GM12878 (cell line): Measurements from ENCODE around the gene SPATA45. TPM values are rescaled to one million over a fixed set of nuclear protein-coding genes. Genes with fewer than 3 reads are reported as not detected.

ENCODE experiments used
- ATAC-seq: fragments of 200-7000 bp; cut with Tn5 transposase; 3 replicates; pipeline ENCODE4 v1.9.1; 2020; ENCODE audit warnings: mild to moderate bottlenecking, moderate library complexity
- BruUV-seq: library from RNA; stranded (reverse); fragments of 400-500 nt; replicated peaks from 2 replicates; lab custom pipeline; 2021; lab: Mats Ljungman, UMichigan
- CTCF ChIA-PET: fragments of 300-600 bp; sonication (Branson Sonifier 250); formaldehyde crosslinking; extraction: SDS; loops from one replicate; lab custom pipeline; 2021; ENCODE audit warnings: inconsistent platforms; lab: Yijun Ruan, JAX
- POLR2A ChIA-PET: fragments of 350-600 bp; formaldehyde crosslinking; extraction: SDS; loops from one replicate; lab custom pipeline; 2021; ENCODE audit warnings: inconsistent platforms; lab: Charles Lee
- RAD21 ChIA-PET: fragments of 300-600 bp; sonication (Branson Sonifier 250); formaldehyde crosslinking; loops from one replicate; lab custom pipeline; 2023; ENCODE audit warnings: antibody characterized with exemption; ENCODE audit not compliant: unreplicated experiment; lab: Charles Lee
- SMC1A ChIA-PET: fragments of 300-600 bp; sonication (Branson Sonifier 250); formaldehyde crosslinking; loops from one replicate; lab custom pipeline; 2023; ENCODE audit not compliant: unreplicated experiment, uncharacterized antibody; lab: Charles Lee
- DNase-seq: peaks from one replicate; pipeline ENCODE4 v3.0.0-alpha.2; 2011; ENCODE audit warnings: low read depth, low spot score
- FAIRE-seq: peaks from 3 replicates; lab custom pipeline; 2011; peaks lifted over from hg19 to GRCh38; lab: Jason Lieb, UNC
- H2AFZ ChIP-seq: 2 replicates; pipeline ENCODE4 v1.6.0; 2011; ENCODE audit warnings: low read depth, low read length, control low read depth; ENCODE audit not compliant: control insufficient read depth
- H3K27ac ChIP-seq: 2 replicates; pipeline ENCODE4 v1.5.1; 2011; ENCODE audit warnings: control low read depth; ENCODE audit not compliant: control insufficient read depth, insufficient read depth
- H3K27me3 ChIP-seq, 2 experiments: replicated peaks in 1 of 2; 2 replicates each; pipeline versions ENCODE4 v1.6.0 to v1.6.1; 2011; ENCODE audit warnings: low read length in 1 of 2; ENCODE audit not compliant: control insufficient read depth in 2 of 2, insufficient read depth in 2 of 2
- H3K36me3 ChIP-seq, 2 experiments: 2 replicates each; pipeline ENCODE4 v1.5.1; 2011; ENCODE audit warnings: low read length in 1 of 2; ENCODE audit not compliant: control insufficient read depth in 2 of 2, insufficient read depth in 2 of 2
- H3K4me1 ChIP-seq: 2 replicates; pipeline ENCODE4 v1.6.1; 2011; ENCODE audit warnings: mild to moderate bottlenecking, low read length, moderate library complexity, mixed read lengths; ENCODE audit not compliant: control insufficient read depth, insufficient read depth
- H3K4me2 ChIP-seq: 2 replicates; pipeline ENCODE4 v1.6.0; 2011; ENCODE audit warnings: control low read depth; ENCODE audit not compliant: control insufficient read depth, insufficient read depth
- H3K4me3 ChIP-seq: fragments of 200-600 bp; sonication (generic); 2 replicates; pipeline ENCODE4 v1.5.1; 2016
- H3K79me2 ChIP-seq: 2 replicates; pipeline ENCODE4 v1.6.0; 2011; ENCODE audit warnings: low read length; ENCODE audit not compliant: control insufficient read depth, insufficient read depth
- H3K9ac ChIP-seq: 2 replicates; pipeline ENCODE4 v1.8.0; 2011; ENCODE audit warnings: low read length, control low read depth, mixed read lengths; ENCODE audit not compliant: control insufficient read depth, insufficient read depth
- H3K9me3 ChIP-seq: replicated peaks from 3 replicates; pipeline ENCODE4 v1.5.1; 2011; ENCODE audit warnings: mild to moderate bottlenecking, low read length; ENCODE audit not compliant: control insufficient read depth, insufficient read depth
- H4K20me1 ChIP-seq: 2 replicates; pipeline ENCODE4 v1.6.0; 2011; ENCODE audit not compliant: control insufficient read depth, insufficient read depth
- ATF3 ChIP-seq: IDR thresholded peaks from 2 replicates; pipeline ENCODE4 v1.6.1; 2011; ENCODE audit warnings: low read depth, mild to moderate bottlenecking, low read length, moderate library complexity, borderline replicate concordance; ENCODE audit errors: extremely low read depth
- BCL3 ChIP-seq: IDR thresholded peaks from 2 replicates; pipeline ENCODE4 v1.6.1; 2011; ENCODE audit warnings: borderline replicate concordance, low read depth, mild to moderate bottlenecking, moderate library complexity, low read length; ENCODE audit not compliant: insufficient read depth, poor library complexity, severe bottlenecking
- CHD2 ChIP-seq: IDR thresholded peaks from 2 replicates; pipeline ENCODE4 v1.6.1; 2011; ENCODE audit warnings: low read depth, low read length, improper control_type of control experiment, borderline replicate concordance
- CREB1 ChIP-seq: IDR thresholded peaks from 2 replicates; pipeline ENCODE4 v1.6.1; 2012; ENCODE audit warnings: low read depth, mild to moderate bottlenecking, inconsistent platforms
- E2F8 ChIP-seq: fragments of 450-650 bp; IDR thresholded peaks from 2 replicates; pipeline ENCODE4 v1.6.1; 2018; ENCODE audit warnings: mild to moderate bottlenecking, low read depth, moderate library complexity; ENCODE audit not compliant: partially characterized antibody
- HDAC6 ChIP-seq: fragments of 200-600 bp; sonication (generic); IDR thresholded peaks from one replicate; pipeline ENCODE4 v1.8.0; 2017; ENCODE audit warnings: antibody characterized with exemption; ENCODE audit not compliant: unreplicated experiment
- IRF3 ChIP-seq: fragments of 450-650 bp; IDR thresholded peaks from 2 replicates; pipeline ENCODE4 v1.6.1; 2014; ENCODE audit warnings: mild to moderate bottlenecking
- JUNB ChIP-seq: IDR thresholded peaks from 2 replicates; pipeline ENCODE4 v1.6.1; 2016; ENCODE audit warnings: antibody characterized with exemption, mild to moderate bottlenecking
- MLLT1 ChIP-seq: fragments of 450-650 bp; IDR thresholded peaks from 2 replicates; pipeline ENCODE4 v1.6.1; 2016; ENCODE audit warnings: mild to moderate bottlenecking
- NR2C2 ChIP-seq: IDR thresholded peaks from 2 replicates; pipeline ENCODE4 v1.6.1; 2011; ENCODE audit warnings: borderline replicate concordance, low read depth; ENCODE audit not compliant: control insufficient read depth, insufficient read length
- RUNX3 ChIP-seq: IDR thresholded peaks from 2 replicates; pipeline ENCODE4 v1.6.1; 2012; ENCODE audit warnings: low read length, inconsistent platforms
- SMC3 ChIP-seq: IDR thresholded peaks from 2 replicates; pipeline ENCODE4 v1.6.1; 2011; ENCODE audit warnings: low read length, improper control_type of control experiment, borderline replicate concordance
- TARDBP ChIP-seq: IDR thresholded peaks from 2 replicates; pipeline ENCODE4 v1.6.1; 2016; ENCODE audit warnings: borderline replicate concordance
- USF1 ChIP-seq: IDR thresholded peaks from 2 replicates; pipeline ENCODE4 v1.6.1; 2011; ENCODE audit warnings: borderline replicate concordance, low read depth, mild to moderate bottlenecking, moderate library complexity, mixed read lengths, low read length; ENCODE audit not compliant: insufficient read depth; ENCODE audit errors: extremely low read length
- YBX1 ChIP-seq: fragments of 450-650 bp; IDR thresholded peaks from 2 replicates; pipeline ENCODE4 v1.6.1; 2016; ENCODE audit warnings: antibody characterized with exemption
- ZNF622 ChIP-seq: fragments of 450-650 bp; IDR thresholded peaks from 2 replicates; pipeline ENCODE4 v1.6.1; 2017; ENCODE audit warnings: mild to moderate bottlenecking, inconsistent platforms
- WGBS: methylation state at CpG from one replicate; pipeline ENCODE4 v1.1.6; 2016; ENCODE audit warnings: low lambda C conversion rate; ENCODE audit not compliant: insufficient replicate concordance, insufficient coverage; ENCODE audit errors: missing lambda C conversion rate; 5-methylcytosine and 5-hydroxymethylcytosine counted together
- in situ Hi-C: fragments of 300-500 bp; cut with MboI; formaldehyde crosslinking; loops from 9 replicates; pipeline ENCODE4 v1.14.3; 2018; ENCODE audit warnings: mixed read lengths
- intact Hi-C: fragments of 100-400 bp; cut with micrococcal nuclease; formaldehyde crosslinking; loops from one replicate; pipeline ENCODE4 v1.14.2; 2022; ENCODE audit not compliant: unreplicated experiment
- polyA plus RNA-seq, 11 experiments: library from polyadenylated mRNA; depleted of rRNA in 4 of 11; unstranded in 6 of 11; stranded (reverse) in 5 of 11; fragments of >200 nt; fragmentation: Nextera tagmentation in 4 of 11; fragmentation: Illumina TruSeq in 1 of 11; extraction: Ambion mirVana in 4 of 11; extraction: Trizol in 1 of 11; gene quantifications; 1 replicate in 1 of 11; 2 replicates in 10 of 11; pipeline versions ENCODE4 v1.2.1 to v1.2.3, GENCODE V29; 2011 to 2016; ENCODE audit warnings: inconsistent platforms in 2 of 11, missing spikeins in 2 of 11, low read depth in 1 of 11
- total RNA-seq, 4 experiments: library from RNA; depleted of rRNA in 3 of 4; stranded (reverse); fragments of >200 nt in 3 of 4; fragmentation: Illumina TruSeq in 1 of 4; extraction: Trizol in 1 of 4; gene quantifications; 2 replicates each; pipeline versions ENCODE4 v1.2.1 to v1.2.3, GENCODE V29; 2013 to 2021

SPATA45 gene
- total and polyA plus RNA-seq, 10 of the 15 experiments (the other 5 are each of a cell fraction or from before 2014, with no cell fraction given), result 0.22 to 0.37 (median 0.31) TPM; not detected in 7

- H3K4me1 ChIP-seq, result no peaks in the 10 kb centered on the region
- H2AFZ ChIP-seq, result no peak overlapping the region
- H3K9me3 ChIP-seq, result no peaks in the 10 kb centered on the region
- DNase-seq, result no peak
- H3K27me3 ChIP-seq, result no peaks in the 10 kb centered on the region
- CTCF ChIA-PET, result interaction anchor here (0.6 to 1.4 kb wide), 4 partner anchors 14 to 227 kb away, joined by 3 to 6 read pairs (median 4); no protein-coding TSS in a partner anchor
- H3K36me3 ChIP-seq, result peaks cover 8 to 31% of the 10 kb centered on the region in 2 experiments
- H3K79me2 ChIP-seq, result no peaks in the 10 kb centered on the region
- no TSS peak for BruUV-seq
- SMC1A ChIA-PET, result interaction anchor here (0.6 to 4.6 kb wide), 11 partner anchors 9 to 142 kb away, joined by 3 to 25 read pairs (median 3); no protein-coding TSS in a partner anchor
- no peaks in the 10 kb centered on the region for H4K20me1 ChIP-seq
- no peak overlapping the region for H3K27ac ChIP-seq
- ATAC-seq, result no peak
- RAD21 ChIA-PET, result interaction anchor here (0.6 to 1.9 kb wide), 3 partner anchors 32 to 102 kb away, joined by 3 to 5 read pairs (median 3); no protein-coding TSS in a partner anchor
- no peak overlapping the region for H3K4me3 ChIP-seq
- intact Hi-C loops, result no loop called here
- POLR2A ChIA-PET, result interaction anchor here (0.6 to 0.9 kb wide), 4 partner anchors 9 to 86 kb away, joined by 3 to 10 read pairs (median 3); no protein-coding TSS in a partner anchor
- H3K4me2 ChIP-seq, result no peak overlapping the region
- no peak for FAIRE-seq
- in situ Hi-C loops, result no loop called here
- 91% methylated on average over 1 of the region's 1 CpG for WGBS
- H3K9ac ChIP-seq, result no peak overlapping the region
- no peak for TF ChIP-seq E2F8
- TF ChIP-seq IRF3, result no peak
- TF ChIP-seq JUNB, result no peak
- no peak for TF ChIP-seq RUNX3
- TF ChIP-seq CREB1, result no peak
- TF ChIP-seq ATF3, result no peak
- TF ChIP-seq ZNF622, result no peak
- no peak for TF ChIP-seq HDAC6
- no peak for TF ChIP-seq MLLT1
- no peak for TF ChIP-seq NR2C2
- TF ChIP-seq YBX1, result no peak
- TF ChIP-seq USF1, result no peak
- TF ChIP-seq BCL3, result no peak
- no peak for TF ChIP-seq SMC3
- no peak for TF ChIP-seq TARDBP
- no peak for TF ChIP-seq CHD2
Observed at GRCh38 chr1:212892108-212892507, 44.7 kb upstream of the SPATA45 start.
